Epithelial cell of prostate (primary cell): ENCODE measurements around the gene VPS35.
"Not testable (repeated sequence)": the region's sequence is repeated elsewhere in the genome, so short reads cannot be mapped to it uniquely, and the experiment has no call there.

Source experiments
- DNase-seq: peaks from one replicate; pipeline ENCODE4 v3.0.0-alpha.2; 2011; ENCODE audit warnings: low read depth, low spot score
- H3K27ac ChIP-seq: fragments of 450-650 bp; 2 replicates; pipeline ENCODE4 v1.5.1; 2017; ENCODE audit warnings: mild to moderate bottlenecking

Gene VPS35

DNA sequence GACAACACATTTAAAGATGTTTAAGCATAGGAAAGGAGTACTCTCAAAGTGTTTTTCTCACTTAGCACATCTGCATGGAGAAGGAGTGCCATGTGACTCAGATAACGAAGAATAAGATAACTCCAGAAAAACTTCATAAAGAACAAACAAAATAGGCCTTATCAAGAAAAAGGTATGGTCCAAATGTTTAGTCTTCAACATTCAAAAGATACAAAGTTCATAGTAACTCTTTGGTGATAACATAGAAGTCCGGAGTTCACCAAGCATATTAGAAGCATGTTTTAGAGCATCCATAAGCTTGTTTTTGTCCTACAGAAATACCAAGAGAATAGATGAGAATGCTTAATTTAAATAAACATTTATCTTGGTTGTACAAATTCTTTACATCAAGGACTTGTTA lies 7.1 kb downstream of the VPS35 start:
- DNase-seq, H3K27ac ChIP-seq: not testable (repeated sequence)

DNA sequence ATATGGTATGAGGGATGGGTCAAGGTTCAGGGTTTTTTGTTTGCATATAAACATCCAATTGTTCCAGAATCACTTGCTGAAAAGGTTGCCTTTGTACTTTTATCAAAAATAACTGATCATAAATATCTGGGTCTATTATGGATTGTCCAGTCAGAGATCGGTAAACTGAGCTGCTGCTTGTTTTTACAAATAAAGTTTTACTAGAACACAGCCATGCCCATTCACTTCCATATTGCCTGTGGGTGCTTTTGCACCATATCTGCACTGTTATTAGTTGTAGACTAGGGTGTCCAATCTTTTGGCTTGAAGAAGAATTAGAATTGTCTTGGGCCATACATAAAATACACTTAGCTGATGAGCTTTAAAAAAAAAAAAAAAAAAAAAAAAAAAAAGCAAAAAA lies 11.0 kb downstream of the VPS35 start:
- not testable (repeated sequence) for DNase-seq, H3K27ac ChIP-seq

DNA sequence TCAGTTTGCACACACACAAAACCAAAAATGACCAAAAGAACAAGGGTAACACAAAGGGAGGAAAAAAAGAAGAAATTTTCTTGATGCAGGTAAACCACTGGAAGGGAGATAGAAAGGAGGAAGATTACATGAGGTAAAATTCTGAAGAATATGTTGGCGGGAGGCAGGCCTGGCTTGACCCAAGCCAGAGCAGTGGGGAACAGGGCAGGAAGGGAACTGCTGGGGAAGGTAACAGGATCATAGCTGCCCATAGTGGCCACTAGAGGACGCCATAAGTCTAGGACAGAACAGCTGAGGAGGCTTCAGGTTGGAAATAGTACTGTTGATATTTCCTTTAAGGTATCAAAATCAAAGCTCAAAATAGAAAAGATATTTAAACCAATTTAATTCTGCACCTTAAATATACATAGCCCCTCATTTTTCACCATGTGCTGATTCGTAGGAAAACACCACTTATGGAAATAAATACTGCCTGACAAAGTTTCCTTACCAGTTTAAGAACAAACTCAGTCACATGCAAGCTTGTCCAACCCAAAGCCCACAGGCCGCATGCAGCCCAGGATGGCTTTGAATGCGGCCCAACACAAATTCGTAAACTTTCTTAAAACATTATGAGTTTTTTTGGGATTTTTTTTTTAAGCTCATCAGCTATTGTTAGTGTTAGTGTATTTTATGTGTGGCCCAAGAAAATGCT lies 15.5 kb downstream of the VPS35 start:
- peak overlapping the region; percentile 39 for H3K27ac ChIP-seq
- DNase-seq: peak; percentile 12

DNA sequence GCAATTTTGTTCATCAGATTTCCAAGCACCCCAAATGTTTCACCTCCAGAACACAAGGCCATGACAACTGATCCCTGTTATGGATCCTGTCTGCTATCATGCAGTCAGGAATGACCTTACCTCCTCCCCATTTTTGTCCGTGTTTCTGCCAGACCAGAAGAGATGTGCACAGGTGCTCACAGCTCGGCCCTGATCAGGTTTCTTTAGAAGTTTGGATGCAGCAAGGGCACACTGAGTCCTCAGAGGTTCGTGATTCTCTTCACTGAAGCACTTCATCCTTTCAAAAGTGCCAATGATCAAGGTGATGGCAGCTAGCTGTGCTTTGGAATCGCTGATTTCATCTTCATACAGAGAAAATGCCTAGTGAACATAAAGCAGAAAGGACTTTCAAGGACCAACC lies 26.9 kb downstream of the VPS35 start:
- no peak overlapping the region for H3K27ac ChIP-seq
- DNase-seq: no peak

DNA sequence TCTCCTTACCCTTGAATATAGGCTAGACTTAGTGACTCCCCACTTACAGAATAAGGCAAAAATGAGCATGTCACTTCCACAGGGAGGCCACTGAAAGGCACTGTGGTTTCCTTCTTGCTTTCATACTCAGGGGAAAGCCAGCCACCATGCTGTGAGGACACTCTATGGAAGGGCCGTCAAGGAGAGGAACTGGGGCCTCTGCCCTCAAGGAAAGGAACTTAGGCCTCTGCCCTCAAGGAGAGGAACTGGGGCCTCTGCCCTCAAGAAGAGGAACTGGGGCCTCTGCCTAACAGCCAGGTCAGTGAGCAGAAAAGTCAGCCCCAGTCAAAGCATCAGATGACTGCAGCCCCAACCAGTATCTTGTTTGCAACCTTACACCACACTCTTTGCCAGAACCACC lies 30.1 kb downstream of the VPS35 start:
- H3K27ac ChIP-seq: no peak overlapping the region
- DNase-seq: no peak

DNA sequence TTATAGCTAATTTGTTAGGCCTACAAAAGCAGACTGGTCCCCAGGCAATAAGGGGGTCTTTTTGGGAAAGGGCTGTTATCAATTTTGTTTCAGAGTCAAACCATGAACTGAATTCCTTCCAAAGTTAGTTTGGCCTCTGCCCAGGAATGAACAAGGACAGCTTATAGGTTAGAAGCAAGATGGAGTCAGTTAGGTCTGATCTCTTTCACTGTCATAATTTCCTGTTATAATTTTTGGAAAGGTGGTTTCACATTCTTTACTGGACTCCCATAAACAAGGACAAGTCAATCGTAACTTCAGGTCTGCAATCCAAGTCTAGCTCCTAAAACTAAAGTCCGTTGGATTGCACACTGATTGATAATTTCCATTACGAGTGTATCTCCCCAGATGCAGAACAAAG lies 37.7 kb downstream of the VPS35 start:
- DNase-seq: no peak
- H3K27ac ChIP-seq: no peak overlapping the region

DNA sequence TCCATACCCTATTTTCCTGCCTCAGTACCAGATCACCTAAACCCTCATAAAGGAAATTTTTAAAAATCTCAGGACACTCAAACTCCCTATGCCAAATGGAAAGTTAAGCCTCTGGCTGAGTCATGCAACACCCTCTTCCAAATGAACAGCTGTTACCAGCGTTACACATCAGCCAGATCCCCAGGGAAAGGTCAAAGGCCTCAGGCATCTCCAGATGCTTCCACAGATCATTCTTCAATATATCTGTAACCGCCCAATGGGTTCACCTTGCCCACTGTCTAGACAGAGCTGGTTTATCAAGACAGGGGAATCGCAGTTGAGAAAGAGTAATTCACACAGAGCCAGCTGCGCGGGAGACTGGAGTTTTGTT lies 38.7 kb downstream of the VPS35 start:
- no peak overlapping the region for H3K27ac ChIP-seq
- no peak for DNase-seq

DNA sequence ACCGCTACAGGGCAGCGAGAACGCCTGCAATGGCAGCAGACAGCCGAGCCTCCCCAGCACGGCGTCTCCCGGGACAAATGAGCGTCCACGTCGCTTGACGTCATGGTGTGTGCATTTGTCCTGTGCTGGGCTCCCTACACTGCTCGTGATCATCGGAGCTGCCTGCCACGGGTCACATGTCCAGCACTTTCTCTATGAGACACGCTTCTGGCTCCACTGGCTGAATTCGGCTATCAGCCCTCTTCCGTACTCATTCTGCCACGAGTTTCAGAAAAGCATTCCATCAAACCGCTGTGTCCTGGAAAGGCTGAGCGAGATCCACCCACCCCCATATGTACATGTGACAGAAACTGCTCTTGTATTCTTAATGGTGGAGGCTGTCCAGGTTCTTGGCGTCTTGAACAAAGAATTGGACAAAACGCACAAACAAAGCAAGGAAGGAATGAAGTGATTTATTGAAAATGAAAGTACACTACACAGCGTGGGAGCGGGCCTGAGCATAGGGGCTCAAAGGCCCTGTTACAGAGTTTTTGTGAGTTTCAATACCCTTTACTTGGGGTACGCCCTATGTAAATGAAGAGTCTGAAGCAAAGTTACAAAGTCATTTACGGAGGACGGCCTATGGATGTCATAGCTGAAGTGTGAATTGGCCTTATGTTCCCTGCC lies 39.3 kb downstream of the VPS35 start:
- H3K27ac ChIP-seq: no peak overlapping the region
- DNase-seq: no peak

DNA sequence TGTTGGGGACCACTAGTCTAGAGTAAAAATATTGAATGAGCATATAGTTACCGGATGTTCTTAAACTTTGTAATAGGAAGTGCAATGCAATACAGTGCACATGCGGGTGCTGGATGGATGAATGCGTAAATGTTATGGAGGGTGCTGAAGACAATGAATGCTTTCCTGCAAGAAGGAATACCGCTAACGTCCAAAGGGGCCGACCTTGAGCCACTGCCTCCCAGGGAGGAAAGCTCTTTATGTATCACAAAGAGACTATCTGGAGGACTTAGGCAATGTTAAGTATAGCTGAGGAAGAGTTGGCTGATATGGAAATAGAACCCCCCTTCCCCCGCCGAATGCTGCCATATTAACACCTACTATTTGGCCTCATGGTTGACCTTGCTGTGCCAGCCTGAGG lies 40.3 kb downstream of the VPS35 start:
- DNase-seq: no peak

DNA sequence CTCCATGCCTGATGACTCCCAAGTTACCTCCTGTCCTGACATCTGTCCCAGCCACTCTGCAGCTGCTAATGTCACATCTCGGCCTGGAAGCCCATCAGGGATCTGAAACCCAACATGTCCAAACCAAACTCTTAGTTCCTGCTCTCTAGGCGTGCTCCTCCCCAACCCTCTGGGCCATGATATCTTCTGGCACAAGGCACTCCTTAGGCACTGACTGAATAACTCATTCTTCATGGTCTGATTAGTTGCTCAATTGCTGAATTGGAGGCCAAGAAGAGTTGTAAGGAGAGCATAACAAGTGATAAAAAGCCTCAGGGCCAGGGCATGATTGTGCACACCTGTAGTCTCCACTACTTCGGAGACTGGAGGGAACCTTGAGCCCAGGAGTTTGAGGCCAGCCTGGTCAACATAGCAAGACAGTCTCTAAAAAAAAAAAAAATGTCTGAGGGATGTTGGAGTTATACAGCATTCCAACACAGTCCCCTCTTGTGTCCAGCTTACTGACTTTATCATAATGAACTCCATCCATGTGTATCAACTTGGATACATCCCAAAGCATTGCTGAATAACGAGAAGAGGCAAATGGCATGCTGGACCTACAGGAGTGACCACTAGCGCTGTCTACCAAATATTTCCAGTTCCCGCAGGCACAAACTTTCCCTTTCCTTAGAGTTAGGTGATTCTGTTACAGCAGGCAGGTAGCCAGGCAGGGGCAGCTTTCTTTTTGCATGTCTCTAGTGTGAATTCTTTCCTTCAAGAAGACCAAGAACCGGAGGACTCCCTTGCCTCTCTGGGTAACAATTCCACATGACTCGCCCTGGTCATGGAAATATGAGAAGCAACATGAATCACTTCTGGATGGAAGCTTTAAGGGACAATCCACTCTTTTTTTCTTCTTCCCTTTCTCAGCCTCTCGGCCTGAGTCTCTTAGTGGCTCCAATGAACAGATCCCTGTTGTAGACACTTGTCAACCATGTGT lies 49.7 kb downstream of the VPS35 start:
- no peak for DNase-seq
- no peak overlapping the region for H3K27ac ChIP-seq

More for the DNA sequence above, 40.3 kb downstream of the VPS35 start:
- H3K27ac ChIP-seq: no peak overlapping the region

DNA sequence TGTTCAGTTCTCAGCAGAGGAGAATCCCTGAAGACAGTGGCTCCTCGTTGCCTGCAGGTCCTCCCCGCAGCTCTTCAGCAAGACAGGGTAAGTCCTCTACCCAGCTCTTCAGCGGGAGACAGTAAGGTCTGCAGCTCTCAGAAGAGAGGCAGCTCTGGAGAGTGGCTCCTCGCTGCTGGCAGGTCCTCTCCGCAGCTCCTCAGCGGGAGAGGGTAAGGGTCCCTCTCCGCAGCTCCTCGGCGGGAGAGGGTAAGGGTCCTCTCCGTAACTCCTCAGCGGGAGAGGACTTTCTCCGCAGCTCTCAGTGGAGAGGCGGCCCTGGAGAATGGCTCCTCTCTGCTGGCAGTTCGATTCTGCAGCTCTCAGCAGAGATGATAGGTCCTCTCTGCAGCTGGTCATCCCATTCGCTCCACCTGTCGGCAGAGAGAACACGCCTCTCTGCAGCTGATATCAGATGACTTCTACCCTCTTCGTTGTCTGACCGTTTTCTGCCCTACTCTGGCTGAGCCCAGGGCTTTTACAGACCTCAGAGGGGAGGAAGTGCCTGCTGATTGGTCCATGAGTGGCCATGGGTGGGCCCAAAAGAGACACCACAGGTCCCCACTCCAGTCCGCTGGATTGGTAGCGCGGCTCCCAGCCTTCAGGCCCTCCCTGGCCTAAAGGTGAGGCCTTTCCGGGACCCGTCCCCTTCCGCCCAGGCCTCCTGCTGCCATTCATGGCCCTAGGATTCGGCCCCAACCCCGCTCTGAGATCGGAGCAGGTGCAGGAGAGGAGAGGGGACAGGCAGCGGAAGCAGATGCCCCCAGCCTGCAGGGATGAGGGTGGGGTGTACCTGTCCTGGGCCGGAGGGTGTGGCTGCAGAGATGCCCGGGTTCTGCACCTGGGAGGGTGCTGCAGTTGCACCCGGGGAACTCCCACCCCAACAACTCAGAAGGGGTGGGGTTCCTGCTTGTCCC lies 55.9 kb downstream of the VPS35 start:
- no peak for DNase-seq
- H3K27ac ChIP-seq: no peak overlapping the region

DNA sequence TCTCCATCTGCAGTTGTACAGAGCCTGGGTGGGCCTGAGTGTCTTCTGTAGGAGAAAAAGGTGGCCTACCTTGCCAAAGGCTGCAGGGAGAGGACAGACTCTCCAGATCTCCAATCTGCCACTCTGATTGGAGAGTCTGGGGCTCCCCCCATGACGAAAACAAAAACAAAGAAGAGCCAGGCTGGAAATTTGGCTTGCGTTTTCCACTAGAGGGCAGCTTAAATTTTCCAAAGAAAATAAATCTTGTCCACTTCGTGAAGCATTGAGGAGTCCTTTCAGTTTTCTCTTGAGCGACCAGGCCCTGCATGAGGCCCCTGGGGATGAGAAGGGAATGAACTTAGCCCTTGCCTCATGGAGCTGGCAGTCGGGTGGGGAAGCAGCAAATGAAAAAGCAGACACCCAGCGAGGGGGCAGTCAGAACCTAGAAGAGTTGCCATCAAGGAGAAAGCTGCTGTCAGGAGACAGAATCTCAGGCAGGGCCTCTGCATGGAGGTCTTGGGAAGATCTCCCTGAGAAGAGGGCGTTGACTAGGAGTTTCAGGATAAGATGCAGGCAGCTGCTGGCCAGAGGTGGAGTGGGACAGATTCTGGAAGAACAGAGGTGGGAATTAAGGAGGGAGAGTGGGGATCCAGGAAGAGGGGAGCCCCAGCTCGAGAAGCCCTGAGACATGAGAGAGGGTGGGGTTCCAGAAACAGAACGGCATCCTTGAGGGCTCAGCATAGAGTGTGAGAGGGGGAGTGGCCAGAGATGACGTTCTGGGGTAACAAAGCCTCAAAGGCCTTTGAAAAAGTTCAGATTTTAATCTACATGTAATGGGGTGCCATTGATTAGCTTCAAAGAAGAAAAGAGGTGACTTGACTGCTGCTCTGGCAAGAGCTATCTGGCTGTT lies 59.4 kb downstream of the VPS35 start:
- no peak overlapping the region for H3K27ac ChIP-seq
- DNase-seq: no peak

DNA sequence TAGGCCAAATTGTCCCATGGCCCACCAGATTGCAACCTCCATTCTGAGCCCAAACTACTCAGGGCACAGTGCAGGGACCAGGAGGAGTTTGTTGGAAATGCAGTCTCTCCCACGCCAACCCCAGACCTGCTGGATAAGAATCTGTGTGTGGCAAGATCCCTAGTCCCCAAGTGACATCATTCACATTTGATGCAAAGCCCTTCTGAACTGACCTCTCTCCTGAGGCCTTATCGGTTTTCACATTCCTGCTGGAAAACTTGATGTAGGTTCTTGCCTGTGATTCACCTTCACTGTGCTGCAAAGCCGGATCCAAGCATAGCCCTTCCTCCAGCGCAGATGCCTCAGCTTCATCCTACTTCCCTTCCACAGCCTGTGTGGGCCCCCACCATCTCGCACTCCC lies 61.2 kb downstream of the VPS35 start:
- DNase-seq: no peak
- no peak overlapping the region for H3K27ac ChIP-seq

DNA sequence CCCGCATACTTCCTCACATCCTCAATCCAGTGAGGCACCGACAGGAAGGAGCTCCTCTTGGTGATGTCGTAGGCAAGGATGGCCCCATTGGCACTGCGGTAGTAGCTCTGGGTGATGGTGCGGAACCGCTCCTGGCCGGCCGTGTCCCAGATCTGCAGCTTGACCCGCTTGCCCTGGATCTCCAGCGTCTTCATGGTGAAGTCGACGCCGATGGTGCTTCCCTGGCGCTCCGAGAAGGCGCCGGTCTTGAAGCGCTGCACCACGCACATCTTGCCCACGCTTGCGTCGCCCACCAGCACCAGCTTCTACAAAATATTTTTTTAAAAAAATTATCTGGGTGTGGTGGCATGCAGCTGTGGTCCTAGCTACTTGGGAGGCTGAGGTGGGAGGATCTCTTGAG lies 62.3 kb downstream of the VPS35 start:
- not testable (repeated sequence) for H3K27ac ChIP-seq, DNase-seq

DNA sequence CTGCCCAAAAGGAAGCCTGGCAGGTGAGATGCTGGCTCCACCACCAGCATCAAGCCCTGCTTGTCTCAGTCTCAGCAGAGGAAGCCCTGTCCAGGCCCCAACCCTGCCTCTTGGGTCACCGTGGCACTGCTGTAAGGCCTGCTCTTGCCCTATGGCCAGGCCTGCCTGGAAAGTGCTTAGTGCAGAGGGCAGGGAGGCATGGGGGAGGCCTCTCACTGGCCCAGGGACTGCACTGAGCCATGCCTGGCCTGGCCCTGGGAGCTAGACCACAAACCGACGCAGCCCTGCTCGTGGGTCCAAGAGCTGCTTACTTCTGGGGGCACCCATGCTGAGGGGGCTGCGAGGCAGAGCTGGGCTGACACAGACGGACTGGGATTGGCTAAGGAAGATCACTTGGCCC lies 64.1 kb downstream of the VPS35 start:
- H3K27ac ChIP-seq, DNase-seq: not testable (repeated sequence)

DNA sequence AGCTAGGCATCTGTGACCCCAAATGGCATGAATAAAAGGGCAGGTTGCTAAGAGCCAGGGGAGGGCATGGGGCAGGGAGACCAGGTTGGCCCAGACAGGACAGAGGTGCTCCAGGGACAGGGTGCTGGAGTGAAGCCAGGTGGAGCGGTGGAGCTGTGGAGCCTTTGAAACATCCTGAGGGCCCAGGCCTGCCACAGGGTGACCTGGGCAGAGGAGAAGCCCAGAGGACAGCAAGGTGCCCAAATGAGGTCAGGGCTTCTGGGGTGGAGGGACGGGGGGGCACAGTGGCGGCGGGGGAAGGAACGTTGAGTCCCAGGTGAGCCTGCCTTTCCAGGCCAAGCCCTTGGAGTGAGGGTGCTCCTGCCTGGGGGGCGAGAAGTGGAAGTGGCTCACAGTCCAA lies 65.3 kb downstream of the VPS35 start:
- DNase-seq, H3K27ac ChIP-seq: not testable (repeated sequence)

DNA sequence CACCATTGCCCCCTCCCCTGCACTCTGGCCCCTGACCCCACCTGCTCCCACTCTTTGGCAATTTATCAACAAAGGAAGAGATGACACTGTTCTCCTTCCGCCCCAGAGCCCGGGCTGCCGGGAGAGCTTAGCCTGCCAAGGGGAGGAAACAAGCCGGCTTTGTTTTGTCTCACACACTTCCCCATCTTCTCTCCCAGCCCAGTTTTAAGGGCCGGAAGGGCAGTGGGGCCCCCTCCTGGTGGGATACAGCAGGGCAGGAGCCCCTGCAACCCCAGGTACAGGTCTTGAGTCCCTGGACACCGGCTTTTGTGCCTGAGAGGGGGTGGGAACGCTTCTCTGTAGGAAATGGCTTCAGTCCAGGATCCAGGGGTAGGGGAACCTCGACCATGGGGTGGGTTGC lies 65.7 kb downstream of the VPS35 start:
- not testable (repeated sequence) for H3K27ac ChIP-seq, DNase-seq

DNA sequence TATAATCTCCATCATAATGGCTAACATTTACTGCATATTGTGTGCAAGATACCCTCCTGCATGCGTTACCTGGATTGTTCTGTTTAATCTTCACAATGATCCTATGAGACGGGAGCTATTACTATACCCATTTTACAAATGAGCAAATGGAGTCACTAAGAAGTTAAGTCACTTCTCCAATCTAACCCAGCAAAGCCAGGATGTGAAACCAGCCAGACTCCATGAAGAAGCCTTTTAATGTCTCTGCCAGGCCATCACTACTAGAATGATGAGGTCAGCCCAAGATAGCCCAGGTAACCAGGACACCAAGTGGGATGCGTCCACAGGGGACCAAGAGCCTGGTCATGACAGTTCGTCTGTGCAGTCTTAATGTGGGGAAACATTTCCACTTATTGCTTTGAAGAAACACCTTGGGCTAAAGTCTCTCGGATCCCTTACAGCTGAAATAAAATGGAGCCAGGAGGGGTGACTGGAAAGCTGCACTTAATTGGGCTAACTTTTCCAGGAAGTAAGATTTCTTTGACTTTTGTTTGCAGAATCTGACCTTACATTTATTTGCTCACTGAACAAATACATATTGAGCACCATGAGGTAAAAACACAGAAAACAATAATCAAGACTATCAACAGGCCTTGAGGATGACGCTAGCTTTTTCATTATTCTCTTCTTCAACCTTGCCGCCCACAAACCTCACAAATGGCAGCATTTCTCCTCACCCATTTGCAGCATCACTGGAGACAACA lies 66.9 kb downstream of the VPS35 start:
- no peak overlapping the region for H3K27ac ChIP-seq
- DNase-seq: no peak
